Osteocyte (in vitro differentiated cells): Measurements from ENCODE around the gene RSPRY1. TPM values are rescaled to one million over a fixed set of nuclear protein-coding genes. Genes with fewer than 3 reads are reported as not detected.

Experiments
- DNase-seq: peaks from one replicate; pipeline ENCODE4 v3.0.0; 2021; ENCODE audit warnings: mixed read lengths; ENCODE audit not compliant: unreplicated experiment; ENCODE audit errors: extremely low spot score
- H3K27ac Mint-ChIP-seq: one replicate; pipeline ENCODE4 v1.8.0; 2021; ENCODE audit warnings: mild to moderate bottlenecking, mixed read lengths; ENCODE audit not compliant: unreplicated experiment
- H3K27me3 Mint-ChIP-seq: one replicate; pipeline ENCODE4 v1.8.0; 2021; ENCODE audit warnings: mixed read lengths; ENCODE audit not compliant: unreplicated experiment
- H3K36me3 Mint-ChIP-seq: one replicate; pipeline ENCODE4 v1.8.0; 2021; ENCODE audit warnings: mixed read lengths; ENCODE audit not compliant: unreplicated experiment
- H3K4me1 Mint-ChIP-seq: one replicate; pipeline ENCODE4 v1.8.0; 2021; ENCODE audit warnings: mixed read lengths; ENCODE audit not compliant: unreplicated experiment
- H3K4me3 Mint-ChIP-seq: one replicate; pipeline ENCODE4 v1.8.0; 2021; ENCODE audit warnings: mild to moderate bottlenecking, moderate library complexity, mixed read lengths; ENCODE audit not compliant: unreplicated experiment
- H3K9me3 Mint-ChIP-seq: one replicate; pipeline ENCODE4 v1.8.0; 2021; ENCODE audit warnings: mixed read lengths; ENCODE audit not compliant: unreplicated experiment
- CTCF ChIP-seq: fragments of 200-600 bp; sonication (generic); IDR thresholded peaks from 2 replicates; pipeline ENCODE4 v1.5.0; 2021; ENCODE audit warnings: antibody characterized with exemption, mild to moderate bottlenecking, moderate library complexity
- total RNA-seq: library from RNA; stranded (reverse); gene quantifications from 2 replicates; pipeline ENCODE4 v1.2.1, GENCODE V29; 2021

The RSPRY1 gene
- total RNA-seq, 1 donor from 2014 or later: 49.3 TPM

- Mint-ChIP-seq H3K4me1 (no peaks in the 10 kb centered on the region), H3K27me3 (no peaks in the 10 kb centered on the region), H3K9me3 (peaks cover 5% of the 10 kb centered on the region), H3K27ac (no peak overlapping the region), H3K36me3 (peaks cover 56% of the 10 kb centered on the region), H3K4me3 (no peak overlapping the region)
- DNase-seq: no peak
- no peak for TF ChIP-seq CTCF
Observed at GRCh38 chr16:57231821-57232350, 45.8 kb downstream of the RSPRY1 start.

- Mint-ChIP-seq H3K9me3 (peaks cover 5% of the 10 kb centered on the region), H3K27me3 (no peaks in the 10 kb centered on the region), H3K4me3 (no peak overlapping the region), H3K27ac (no peak overlapping the region), H3K36me3 (peaks cover 60% of the 10 kb centered on the region), H3K4me1 (no peaks in the 10 kb centered on the region)
- no peak for TF ChIP-seq CTCF
- no peak for DNase-seq
Observed at GRCh38 chr16:57233944-57234706, 48.0 kb downstream of the RSPRY1 start.

- DNase-seq: no peak
- Mint-ChIP-seq H3K9me3 (peaks cover 5% of the 10 kb centered on the region), H3K27ac (no peak overlapping the region), H3K4me3 (no peak overlapping the region), H3K27me3 (no peaks in the 10 kb centered on the region), H3K4me1 (no peaks in the 10 kb centered on the region), H3K36me3 (peaks cover 64% of the 10 kb centered on the region)
- no peak for TF ChIP-seq CTCF
Observed at GRCh38 chr16:57234707-57235092, 48.6 kb downstream of the RSPRY1 start.

- H3K27ac Mint-ChIP-seq: no peak overlapping the region
Observed at GRCh38 chr16:57235128-57236021, 49.2 kb downstream of the RSPRY1 start.

More at GRCh38 chr16:57235128-57236021, 49.2 kb downstream of the RSPRY1 start:
- no peak for DNase-seq
- Mint-ChIP-seq H3K9me3 (peaks cover 5% of the 10 kb centered on the region), H3K4me3 (no peak overlapping the region), H3K4me1 (no peaks in the 10 kb centered on the region), H3K36me3 (peaks cover 63% of the 10 kb centered on the region), H3K27me3 (no peaks in the 10 kb centered on the region)
- no peak for TF ChIP-seq CTCF
